DOHH2 (cell line): Measurements from ENCODE around the gene SRSF2.
A peak's percentile ranks its signal among the peaks of the same experiment; 100 is the strongest.

Experiments used
- H3F3A ChIP-seq: fragments of 200-600 bp; sonication (generic), shearing (Covaris generic); 2 replicates; pipeline ENCODE4 v1.6.0; 2016; ENCODE audit warnings: antibody characterized with exemption, mild to moderate bottlenecking; ENCODE audit not compliant: control insufficient read depth, insufficient read depth
- H3K27ac ChIP-seq: fragments of 200-600 bp; sonication (generic); 2 replicates; pipeline ENCODE4 v1.5.1; 2014; ENCODE audit warnings: low read depth, mild to moderate bottlenecking, low read length, moderate library complexity
- H3K27me3 ChIP-seq: fragments of 200-600 bp; sonication (generic); 2 replicates; pipeline ENCODE4 v1.6.1; 2014; ENCODE audit warnings: mild to moderate bottlenecking, low read length, mixed read lengths; ENCODE audit not compliant: control insufficient read depth
- H3K36me3 ChIP-seq: fragments of 200-600 bp; sonication (generic); 2 replicates; pipeline ENCODE4 v1.6.1; 2014; ENCODE audit warnings: mild to moderate bottlenecking, low read length, moderate library complexity, mixed read lengths; ENCODE audit not compliant: control insufficient read depth
- H3K4me1 ChIP-seq: fragments of 200-600 bp; sonication (generic); 2 replicates; pipeline ENCODE4 v1.6.1; 2014; ENCODE audit warnings: mild to moderate bottlenecking, low read length, mixed read lengths; ENCODE audit not compliant: control insufficient read depth
- H3K4me2 ChIP-seq: fragments of 200-600 bp; sonication (generic); 2 replicates; pipeline ENCODE4 v1.6.0; 2014; ENCODE audit warnings: mild to moderate bottlenecking, low read length, moderate library complexity
- H3K4me3 ChIP-seq: fragments of 200-600 bp; sonication (generic); 2 replicates; pipeline ENCODE4 v1.5.1; 2014; ENCODE audit warnings: mild to moderate bottlenecking, low read length, mixed read lengths
- H3K79me2 ChIP-seq: fragments of 200-600 bp; sonication (generic); 2 replicates; pipeline ENCODE4 v1.6.1; 2014; ENCODE audit warnings: mild to moderate bottlenecking, low read length, mixed read lengths; ENCODE audit not compliant: control insufficient read depth
- H3K9me2 ChIP-seq: fragments of 200-600 bp; sonication (generic); replicated peaks from 2 replicates; pipeline ENCODE4 v1.6.1; 2014; ENCODE audit warnings: mild to moderate bottlenecking, low read length, mixed read lengths; ENCODE audit not compliant: control insufficient read depth
- H3K9me3 ChIP-seq: fragments of 200-600 bp; sonication (generic); 2 replicates; pipeline ENCODE4 v1.6.1; 2014; ENCODE audit warnings: antibody characterized with exemption, low read length, mixed read lengths; ENCODE audit not compliant: control insufficient read depth, insufficient read depth
- H4K20me1 ChIP-seq: fragments of 200-600 bp; sonication (generic); 2 replicates; pipeline ENCODE4 v1.6.0; 2014; ENCODE audit warnings: low read depth, mild to moderate bottlenecking, antibody characterized with exemption, low read length, moderate library complexity; ENCODE audit not compliant: control insufficient read depth, insufficient read depth
- CTCF ChIP-seq: fragments of 200-600 bp; sonication (generic); IDR thresholded peaks from one replicate; pipeline ENCODE4 v1.5.1; 2014; ENCODE audit warnings: antibody characterized with exemption, mild to moderate bottlenecking, low read depth, low read length; ENCODE audit not compliant: poor library complexity, severe bottlenecking
- EZH2phosphoT487 ChIP-seq: fragments of 200-600 bp; sonication (generic); IDR thresholded peaks from 2 replicates; pipeline ENCODE4 v1.6.1; 2017; ENCODE audit warnings: borderline replicate concordance, mild to moderate bottlenecking, antibody characterized with exemption, low read length, moderate library complexity, mixed read lengths

Gene SRSF2

GRCh38 chr17:76753061-76753961 is 16.2 kb upstream of the SRSF2 start:
- H4K20me1 ChIP-seq: no peaks in the 10 kb centered on the region
- H3K9me3 ChIP-seq: no peaks in the 10 kb centered on the region
- no peaks in the 10 kb centered on the region for H3K79me2 ChIP-seq
- H3F3A ChIP-seq: no peaks in the 10 kb centered on the region
- H3K4me2 ChIP-seq: no peak overlapping the region
- no peaks in the 10 kb centered on the region for H3K27me3 ChIP-seq
- no peak overlapping the region for H3K4me3 ChIP-seq
- H3K4me1 ChIP-seq: peaks cover 6% of the 10 kb centered on the region
- H3K36me3 ChIP-seq: no peaks in the 10 kb centered on the region; the same call in none of the 2 replicates
- TF ChIP-seq CTCF: no peak
- no peak for TF ChIP-seq EZH2phosphoT487
- H3K9me2 ChIP-seq: no peaks in the 10 kb centered on the region
- H3K27ac ChIP-seq: no peak overlapping the region

DNA sequence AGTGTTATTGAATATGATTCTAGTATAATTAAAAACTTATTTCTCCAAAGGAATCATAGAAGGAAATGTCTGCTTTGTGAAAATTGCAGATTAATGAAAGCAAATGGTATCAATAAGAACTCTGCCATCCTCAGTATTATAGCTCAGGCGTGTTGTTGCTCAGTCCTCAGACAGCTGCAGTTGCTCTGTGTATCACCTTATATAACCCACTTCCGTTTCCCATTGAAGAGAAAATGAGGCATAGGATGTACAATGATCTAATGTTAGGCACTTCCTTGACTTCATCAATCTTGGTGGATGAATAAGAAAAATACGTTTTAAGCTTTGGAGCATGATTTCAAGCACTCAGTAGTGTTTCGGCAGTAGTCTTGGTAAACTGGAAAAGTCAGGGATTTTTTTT is 14.9 kb upstream of the SRSF2 start:
- no peak for TF ChIP-seq CTCF
- TF ChIP-seq EZH2phosphoT487: no peak

DNA sequence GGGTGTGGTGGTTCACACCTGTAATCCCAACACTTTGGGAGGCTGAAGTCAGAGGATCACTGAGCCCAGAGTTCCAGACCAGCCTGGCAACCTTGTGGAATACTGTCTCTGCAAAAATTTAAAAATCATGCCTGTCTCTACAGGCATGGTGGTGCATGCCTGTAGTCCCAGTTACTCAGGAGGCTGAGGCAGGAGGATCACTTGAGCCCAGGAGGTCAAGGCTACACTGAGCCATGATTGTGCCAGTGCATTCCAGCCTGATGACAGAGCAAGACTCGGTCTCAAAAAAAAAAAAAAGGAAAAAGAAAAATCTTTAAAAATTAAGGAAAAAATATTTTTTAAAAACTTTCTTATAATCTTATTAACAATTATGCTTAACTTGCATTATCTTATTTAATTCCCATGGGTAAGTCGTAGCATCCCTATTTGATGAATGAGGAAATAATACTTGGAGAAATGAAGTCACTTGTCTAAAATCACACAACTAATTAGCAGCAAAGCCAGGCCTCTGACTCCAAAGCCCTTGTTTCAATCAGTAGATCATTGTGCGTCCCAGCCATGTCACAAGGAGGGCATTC is 14.4 kb upstream of the SRSF2 start:
- Histone ChIP-seq H3K27me3 (no peaks in the 10 kb centered on the region), H3K9me3 (no peaks in the 10 kb centered on the region), H3K4me2 (0 out of 2 replicates have a peak overlapping the region, but pooled peaks have one; percentile 19), H4K20me1 (no peaks in the 10 kb centered on the region), H3F3A (no peaks in the 10 kb centered on the region), H3K36me3 (peaks cover 2% of the 10 kb centered on the region), H3K27ac (no peak overlapping the region), H3K9me2 (no peaks in the 10 kb centered on the region), H3K79me2 (no peaks in the 10 kb centered on the region), H3K4me3 (no peak overlapping the region), H3K4me1 (peaks cover 6% of the 10 kb centered on the region)
- TF ChIP-seq EZH2phosphoT487 (no peak), CTCF (no peak)

More for the DNA sequence above, 14.9 kb upstream of the SRSF2 start:
- Histone ChIP-seq H3K27me3 (no peaks in the 10 kb centered on the region), H3K4me3 (no peak overlapping the region), H3K36me3 (no peaks in the 10 kb centered on the region; the same call in none of the 2 replicates), H3K4me1 (peaks cover 6% of the 10 kb centered on the region), H3K79me2 (no peaks in the 10 kb centered on the region), H3K4me2 (0 out of 2 replicates have a peak overlapping the region, but pooled peaks have one; percentile 19), H3F3A (no peaks in the 10 kb centered on the region), H3K9me2 (no peaks in the 10 kb centered on the region), H4K20me1 (no peaks in the 10 kb centered on the region), H3K9me3 (no peaks in the 10 kb centered on the region), H3K27ac (no peak overlapping the region)
